ENCODE data around the gene SLC16A7.

DNA sequence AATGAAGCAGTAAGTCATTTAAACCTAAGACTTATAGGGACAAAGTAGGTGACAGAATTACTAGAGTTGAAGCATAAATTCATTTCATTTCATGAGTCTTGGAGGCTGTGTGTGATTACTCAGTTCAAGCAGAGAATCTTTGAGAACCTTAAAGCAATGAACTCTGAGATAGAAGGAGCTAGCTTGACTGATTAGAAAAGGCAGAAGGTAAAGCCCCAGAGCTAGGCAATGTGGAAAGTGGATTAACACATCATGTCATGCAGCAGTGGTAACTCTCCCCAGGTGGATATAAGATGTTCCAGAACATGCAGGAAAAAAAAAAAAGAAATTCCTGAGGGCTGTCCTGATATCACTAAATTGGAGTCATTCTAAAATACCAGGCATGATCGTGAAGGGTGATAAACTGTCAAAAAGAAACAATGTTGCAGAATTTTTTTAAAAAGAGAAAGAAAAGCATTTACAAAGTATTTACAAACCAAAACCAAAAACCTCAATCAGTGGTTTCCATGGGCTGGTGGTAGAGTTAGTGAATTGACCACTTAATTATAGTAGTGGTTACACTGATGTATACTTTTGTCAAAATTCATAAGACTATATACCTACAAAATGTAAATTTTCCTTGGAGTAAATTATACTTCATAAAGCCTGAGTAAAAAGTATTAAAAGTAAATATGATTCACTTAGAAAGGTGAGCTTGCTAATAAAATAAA, 12.7 kb upstream of the SLC16A7 start:
- no peak for TF ChIP-seq EZH2 (IDR thresholded peaks at IDR 0.05; ENCODE audit: borderline replicate concordance, low read length)
- TF ChIP-seq, protein P1, sequence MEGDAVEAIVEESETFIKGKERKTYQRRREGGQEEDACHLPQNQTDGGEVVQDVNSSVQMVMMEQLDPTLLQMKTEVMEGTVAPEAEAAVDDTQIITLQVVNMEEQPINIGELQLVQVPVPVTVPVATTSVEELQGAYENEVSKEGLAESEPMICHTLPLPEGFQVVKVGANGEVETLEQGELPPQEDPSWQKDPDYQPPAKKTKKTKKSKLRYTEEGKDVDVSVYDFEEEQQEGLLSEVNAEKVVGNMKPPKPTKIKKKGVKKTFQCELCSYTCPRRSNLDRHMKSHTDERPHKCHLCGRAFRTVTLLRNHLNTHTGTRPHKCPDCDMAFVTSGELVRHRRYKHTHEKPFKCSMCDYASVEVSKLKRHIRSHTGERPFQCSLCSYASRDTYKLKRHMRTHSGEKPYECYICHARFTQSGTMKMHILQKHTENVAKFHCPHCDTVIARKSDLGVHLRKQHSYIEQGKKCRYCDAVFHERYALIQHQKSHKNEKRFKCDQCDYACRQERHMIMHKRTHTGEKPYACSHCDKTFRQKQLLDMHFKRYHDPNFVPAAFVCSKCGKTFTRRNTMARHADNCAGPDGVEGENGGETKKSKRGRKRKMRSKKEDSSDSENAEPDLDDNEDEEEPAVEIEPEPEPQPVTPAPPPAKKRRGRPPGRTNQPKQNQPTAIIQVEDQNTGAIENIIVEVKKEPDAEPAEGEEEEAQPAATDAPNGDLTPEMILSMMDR (conservative IDR thresholded peaks at IDR 0.05 in 1 of 2, IDR thresholded peaks at IDR 0.05 in 1 of 2; ENCODE audit: extremely low read depth in 1 of 2, insufficient read depth in 1 of 2, low read depth in 1 of 2, low read length in 2 of 2): no peak

Data from mammary epithelial cell (primary cell).